IPS-11a (cell line): ENCODE measurements around the gene CNFN.

Experiments
- H3K4me3 ChIP-seq: one replicate; pipeline ENCODE4 v1.5.1; 2013; ENCODE audit warnings: low read depth, low read length, control low read depth

Gene CNFN

GRCh38 chr19:42376177-42376555 lies 13.9 kb downstream of the CNFN start:
- no peak overlapping the region for H3K4me3 ChIP-seq

GRCh38 chr19:42375415-42376176 lies 14.5 kb downstream of the CNFN start:
- H3K4me3 ChIP-seq = no peak overlapping the region

GRCh38 chr19:42374826-42375376 lies 15.2 kb downstream of the CNFN start:
- no peak overlapping the region for H3K4me3 ChIP-seq

- no peak overlapping the region for H3K4me3 ChIP-seq
Measured at GRCh38 chr19:42370626-42371175, 19.4 kb downstream of the CNFN start.

GRCh38 chr19:42370068-42370520 lies 20.0 kb downstream of the CNFN start:
- no peak overlapping the region for H3K4me3 ChIP-seq

GRCh38 chr19:42369433-42370067 lies 20.5 kb downstream of the CNFN start:
- no peak overlapping the region for H3K4me3 ChIP-seq

GRCh38 chr19:42368765-42369164 lies 21.3 kb downstream of the CNFN start:
- H3K4me3 ChIP-seq = no peak overlapping the region

- no peak overlapping the region for H3K4me3 ChIP-seq
Measured at GRCh38 chr19:42368360-42368759, 21.7 kb downstream of the CNFN start.

- no peak overlapping the region for H3K4me3 ChIP-seq
Measured at GRCh38 chr19:42367929-42368328, 22.2 kb downstream of the CNFN start.

GRCh38 chr19:42366673-42367072 lies 23.4 kb downstream of the CNFN start:
- no peak overlapping the region for H3K4me3 ChIP-seq

- no peak overlapping the region for H3K4me3 ChIP-seq
Measured at GRCh38 chr19:42363614-42364346, 26.3 kb downstream of the CNFN start.

- H3K4me3 ChIP-seq = no peak overlapping the region
Measured at GRCh38 chr19:42362891-42363440, 27.1 kb downstream of the CNFN start.

- H3K4me3 ChIP-seq = no peak overlapping the region
Measured at GRCh38 chr19:42362342-42362741, 27.8 kb downstream of the CNFN start.

GRCh38 chr19:42361545-42361910 lies 28.6 kb downstream of the CNFN start:
- H3K4me3 ChIP-seq = no peak overlapping the region

- no peak overlapping the region for H3K4me3 ChIP-seq
Measured at GRCh38 chr19:42360787-42361544, 29.1 kb downstream of the CNFN start.

GRCh38 chr19:42357290-42357689 lies 32.8 kb downstream of the CNFN start:
- H3K4me3 ChIP-seq = no peak overlapping the region

- no peak overlapping the region for H3K4me3 ChIP-seq
Measured at GRCh38 chr19:42356686-42357085, 33.4 kb downstream of the CNFN start.

- no peak overlapping the region for H3K4me3 ChIP-seq
Measured at GRCh38 chr19:42355896-42356295, 34.2 kb downstream of the CNFN start.

GRCh38 chr19:42353341-42354015 lies 36.6 kb downstream of the CNFN start:
- no peak overlapping the region for H3K4me3 ChIP-seq
